ENCODE data around the gene VSTM5.
"Not testable (repeated sequence)": the region's sequence is repeated elsewhere in the genome, so short reads cannot be mapped to it uniquely, and the experiment has no call there.

The VSTM5 gene, protein sequence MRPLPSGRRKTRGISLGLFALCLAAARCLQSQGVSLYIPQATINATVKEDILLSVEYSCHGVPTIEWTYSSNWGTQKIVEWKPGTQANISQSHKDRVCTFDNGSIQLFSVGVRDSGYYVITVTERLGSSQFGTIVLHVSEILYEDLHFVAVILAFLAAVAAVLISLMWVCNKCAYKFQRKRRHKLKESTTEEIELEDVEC

DNA sequence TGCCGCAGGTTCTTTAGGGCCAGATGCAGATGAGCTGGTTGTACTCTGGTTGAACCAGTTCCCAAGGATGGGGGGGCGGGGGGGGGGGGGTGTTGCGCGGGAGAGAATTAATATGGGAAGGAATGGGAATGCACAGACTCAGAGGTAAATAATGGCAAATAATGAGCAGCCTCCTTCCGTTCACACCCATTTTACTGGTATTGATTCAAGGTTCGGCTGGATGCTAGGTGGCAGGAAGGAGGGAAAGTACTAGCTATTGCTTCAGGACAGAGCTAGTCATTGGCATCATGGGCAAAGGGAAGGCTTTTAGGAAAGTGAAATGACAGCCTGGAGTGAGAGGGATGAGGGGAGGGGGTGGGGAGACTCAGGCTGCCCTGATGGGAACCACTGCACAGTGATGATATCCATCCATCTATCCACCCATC is at the start of gene VSTM5:
Gene VSTM5 (minus strand): TSS at position 25 of the 425 bp plus-strand sequence. CDS start 116 bp downstream, outside the sequence.
- DNase-seq (ENCODE audit: low read depth in 2 of 3, low spot score in 2 of 3): no peak

DNA sequence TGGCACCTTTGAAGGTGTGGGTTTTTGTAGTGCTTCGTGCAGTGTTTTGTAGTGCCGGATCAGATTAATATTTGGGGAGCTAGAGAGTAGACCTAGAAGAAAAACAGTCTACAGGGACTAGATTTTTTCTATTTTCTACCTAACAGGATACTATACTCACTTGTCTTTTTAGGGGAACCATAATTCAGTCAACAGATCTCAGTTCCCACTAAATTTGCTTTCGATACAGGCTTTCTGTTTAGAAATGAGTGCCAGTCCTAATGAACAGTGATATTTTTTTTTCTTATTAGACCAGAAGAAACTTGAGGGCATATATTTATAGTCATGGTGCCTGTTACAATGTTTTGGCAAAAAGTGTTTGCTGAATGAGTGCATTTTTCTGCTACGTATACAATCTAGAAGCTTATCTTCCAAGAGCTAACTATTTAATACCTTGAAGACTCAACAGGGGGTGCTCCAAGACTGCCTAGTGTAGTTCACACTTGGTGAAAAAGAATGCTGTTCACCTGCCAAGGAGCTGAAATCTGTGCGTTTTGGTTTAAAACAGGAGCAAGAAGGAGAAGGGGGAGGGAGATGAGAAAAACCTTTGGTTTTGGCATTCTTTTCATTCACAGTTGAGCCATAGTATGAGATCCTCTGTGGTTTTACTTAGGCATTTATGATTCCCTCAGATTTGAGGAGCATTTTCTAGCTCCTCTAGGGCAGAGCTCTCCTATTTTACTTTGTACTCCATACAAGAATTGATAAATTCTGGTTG is 44.9 kb upstream of the VSTM5 start:
- no peak for DNase-seq (ENCODE audit: low read depth in 2 of 3, low spot score in 2 of 3)

DNA sequence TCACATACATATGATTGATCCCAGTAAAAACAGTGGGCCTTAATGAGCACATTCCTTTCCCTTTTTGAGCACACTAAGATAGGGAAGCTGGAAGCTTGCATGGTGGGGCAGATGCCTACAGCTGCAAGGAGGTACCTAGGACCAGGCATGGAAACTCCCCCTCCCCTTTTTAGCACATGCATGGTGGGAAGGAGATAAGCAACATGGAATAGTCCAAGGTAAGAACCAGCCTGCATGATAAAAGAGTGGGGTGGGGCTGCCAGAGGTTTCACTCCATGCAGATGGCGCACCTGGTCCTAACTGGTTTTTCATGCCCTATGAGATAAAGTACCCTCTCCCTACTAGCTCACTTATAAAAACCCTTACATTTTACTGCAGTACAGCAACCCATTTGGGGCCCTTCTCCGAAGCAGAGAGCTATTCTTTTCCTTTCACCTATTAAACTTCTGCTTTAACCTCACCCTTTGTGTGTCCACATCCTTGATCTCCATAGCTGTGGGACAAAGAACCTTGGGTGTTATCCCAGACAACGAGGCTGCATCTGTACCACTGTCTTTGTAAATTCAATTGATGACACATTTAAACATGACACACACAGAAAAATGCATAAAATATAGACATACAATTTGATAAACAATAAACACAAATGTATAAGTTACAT is 40.1 kb upstream of the VSTM5 start:
- no peak for DNase-seq (ENCODE audit: low read depth in 2 of 3, low spot score in 2 of 3)

DNA sequence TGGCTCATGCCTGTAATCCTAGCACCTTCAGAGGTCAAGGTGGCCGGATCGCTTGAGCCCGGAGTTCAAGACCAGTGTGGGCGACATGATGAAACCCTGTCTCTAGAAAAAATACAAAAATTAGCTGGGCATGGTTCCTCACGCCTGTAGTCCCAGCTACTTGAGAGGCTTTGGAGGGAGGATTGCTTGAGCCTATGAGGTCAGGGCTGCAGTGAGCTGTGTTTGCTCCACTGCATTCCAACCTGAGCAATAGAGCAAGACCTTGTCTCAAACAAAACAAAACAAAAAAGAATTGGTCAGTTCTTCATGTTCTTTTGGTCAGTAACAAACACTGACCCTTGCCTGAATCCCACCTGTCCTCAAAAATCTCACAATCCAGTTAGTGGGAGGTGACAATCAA is 36.7 kb upstream of the VSTM5 start:
- DNase-seq (ENCODE audit: low read depth in 2 of 3, low spot score in 2 of 3): no peak

DNA sequence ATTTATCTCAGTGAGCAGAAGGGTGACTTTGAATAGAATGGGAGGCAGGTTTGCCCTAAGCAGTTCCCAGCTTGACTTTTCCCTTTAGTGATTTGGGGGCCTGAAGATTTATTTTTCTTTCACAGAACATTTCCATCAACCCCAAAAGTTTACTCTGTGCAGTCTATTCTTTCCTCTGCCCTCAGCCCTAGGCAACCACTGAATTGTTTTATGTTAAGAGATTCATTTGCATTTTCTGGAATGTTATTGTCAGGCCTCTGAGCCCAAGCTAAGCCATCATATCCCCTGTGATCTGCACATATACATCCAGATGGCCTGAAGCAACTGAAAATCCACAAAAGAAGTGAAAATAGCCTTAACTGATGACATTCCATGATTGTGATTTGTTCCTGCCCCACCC is 28.7 kb upstream of the VSTM5 start:
- DNase-seq (ENCODE audit: low read depth in 2 of 3, low spot score in 2 of 3): not testable (repeated sequence)

DNA sequence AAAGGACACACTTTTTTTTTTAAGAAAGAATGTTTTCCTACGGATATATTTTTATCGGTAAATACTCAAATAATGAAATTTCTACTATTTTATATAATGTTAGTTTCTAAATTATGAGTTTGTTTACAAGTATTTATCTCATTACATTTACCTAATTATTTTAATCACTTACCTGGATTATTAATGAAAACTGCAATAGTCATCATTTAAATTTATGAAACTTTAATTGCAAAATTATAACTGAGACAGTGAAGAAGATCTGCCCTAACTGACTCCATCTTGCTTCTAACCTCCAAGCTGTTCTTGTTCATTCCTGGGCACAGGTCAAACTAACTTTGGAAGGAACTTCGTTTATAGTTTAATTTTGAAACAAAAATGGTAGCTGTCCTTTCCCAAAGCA is 25.2 kb upstream of the VSTM5 start:
- DNase-seq (ENCODE audit: low read depth in 2 of 3, low spot score in 2 of 3): no peak

DNA sequence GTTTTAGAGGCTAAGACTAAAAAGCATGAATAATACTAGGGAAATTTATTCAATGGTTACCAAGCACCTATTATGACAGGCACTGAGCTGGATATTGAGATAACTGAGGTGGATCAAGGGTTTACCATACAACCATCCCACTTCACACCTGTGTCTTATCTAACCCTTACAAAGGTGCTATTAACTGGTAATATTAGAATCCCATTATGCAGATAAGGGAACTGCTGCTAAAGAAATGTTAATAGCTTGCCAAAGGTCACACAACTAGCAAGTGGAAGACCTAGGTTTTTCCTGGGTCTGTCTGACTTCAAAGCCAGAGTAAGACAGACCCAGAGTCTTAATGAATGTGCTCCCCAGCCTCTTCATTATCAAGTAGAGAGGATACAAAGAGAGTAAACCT is 21.1 kb upstream of the VSTM5 start:
- DNase-seq (ENCODE audit: low read depth in 2 of 3, low spot score in 2 of 3): no peak

DNA sequence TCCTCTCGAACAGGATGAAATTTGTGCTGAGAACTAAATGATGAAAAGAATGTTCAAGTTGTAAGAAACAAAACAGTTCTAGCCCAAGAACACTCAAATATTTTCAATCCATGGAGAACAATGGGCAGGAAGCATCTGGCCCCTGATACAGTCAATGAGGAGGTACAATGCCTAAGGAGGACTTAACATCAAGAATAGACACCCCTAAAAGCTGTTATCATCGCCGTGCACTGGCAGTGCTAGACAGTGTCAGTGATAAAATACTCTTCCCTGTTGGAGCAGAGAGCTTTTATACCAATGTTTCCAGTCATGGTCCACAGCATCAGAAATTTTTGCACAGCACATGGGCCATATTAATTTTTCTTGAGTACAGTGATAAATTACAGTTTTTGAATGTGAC is 20.2 kb upstream of the VSTM5 start:
- DNase-seq (ENCODE audit: low read depth in 2 of 3, low spot score in 2 of 3): no peak

DNA sequence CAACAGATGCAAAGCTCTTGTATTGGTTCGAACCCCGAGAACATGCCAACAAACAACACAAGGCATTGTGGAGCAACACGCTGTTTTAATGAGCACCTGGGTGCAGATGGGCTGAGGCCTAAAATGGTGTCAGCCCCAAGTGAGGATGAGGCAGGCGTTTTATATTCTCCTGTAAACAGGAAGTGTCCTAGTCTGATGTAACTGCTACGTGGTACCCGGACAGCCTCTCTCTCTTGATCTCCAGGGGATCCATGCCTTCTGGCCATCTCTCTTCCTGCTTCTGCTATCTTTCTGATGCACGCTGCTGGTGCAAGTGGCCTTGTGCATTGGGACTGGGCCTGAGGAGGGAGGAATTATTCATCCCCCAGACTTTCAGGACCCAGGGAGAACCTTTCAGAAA is 19.4 kb upstream of the VSTM5 start:
- no peak for DNase-seq (ENCODE audit: low read depth in 2 of 3, low spot score in 2 of 3)

DNA sequence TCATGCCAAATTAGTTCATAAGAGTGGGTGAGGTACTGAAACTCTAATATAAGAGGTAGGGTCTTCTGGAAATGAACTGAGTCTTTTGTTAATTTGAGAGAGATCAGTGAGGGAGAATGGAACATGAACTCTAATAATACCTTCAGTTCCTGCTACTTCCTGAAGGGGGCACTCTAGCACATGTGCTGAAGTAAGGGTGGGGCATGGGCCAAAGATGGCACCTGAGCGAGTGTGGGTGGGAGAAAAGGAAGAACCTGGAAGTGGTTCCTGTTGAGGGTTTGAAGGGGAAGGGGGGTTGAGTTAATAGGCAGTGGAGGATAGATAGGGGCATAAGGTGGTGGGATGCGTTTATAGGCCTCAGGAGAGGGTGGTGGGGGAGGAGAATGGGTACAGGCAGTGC is 18.0 kb upstream of the VSTM5 start:
- not testable (repeated sequence) for DNase-seq (ENCODE audit: low read depth in 2 of 3, low spot score in 2 of 3)

DNA sequence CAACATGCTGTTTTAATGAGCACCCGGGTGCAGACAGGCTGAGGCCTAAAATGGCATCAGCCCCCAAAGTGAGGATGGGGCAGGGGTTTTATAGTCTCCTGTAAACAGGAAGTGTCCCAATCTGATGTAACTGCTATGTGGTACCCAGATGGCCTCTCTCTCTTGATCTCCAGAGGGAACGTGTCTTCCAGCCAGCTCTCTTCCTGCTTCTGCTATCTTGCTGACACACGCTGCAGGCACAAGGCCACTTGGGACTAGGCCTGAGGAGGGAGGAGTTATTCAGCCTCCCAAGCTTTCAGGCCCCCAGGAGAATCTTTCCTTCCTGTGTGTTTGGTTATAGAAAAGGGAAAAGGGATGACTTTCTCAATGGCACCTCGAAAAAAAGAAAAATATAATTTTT is 11.4 kb upstream of the VSTM5 start:
- DNase-seq (ENCODE audit: low read depth in 2 of 3, low spot score in 2 of 3): no peak

DNA sequence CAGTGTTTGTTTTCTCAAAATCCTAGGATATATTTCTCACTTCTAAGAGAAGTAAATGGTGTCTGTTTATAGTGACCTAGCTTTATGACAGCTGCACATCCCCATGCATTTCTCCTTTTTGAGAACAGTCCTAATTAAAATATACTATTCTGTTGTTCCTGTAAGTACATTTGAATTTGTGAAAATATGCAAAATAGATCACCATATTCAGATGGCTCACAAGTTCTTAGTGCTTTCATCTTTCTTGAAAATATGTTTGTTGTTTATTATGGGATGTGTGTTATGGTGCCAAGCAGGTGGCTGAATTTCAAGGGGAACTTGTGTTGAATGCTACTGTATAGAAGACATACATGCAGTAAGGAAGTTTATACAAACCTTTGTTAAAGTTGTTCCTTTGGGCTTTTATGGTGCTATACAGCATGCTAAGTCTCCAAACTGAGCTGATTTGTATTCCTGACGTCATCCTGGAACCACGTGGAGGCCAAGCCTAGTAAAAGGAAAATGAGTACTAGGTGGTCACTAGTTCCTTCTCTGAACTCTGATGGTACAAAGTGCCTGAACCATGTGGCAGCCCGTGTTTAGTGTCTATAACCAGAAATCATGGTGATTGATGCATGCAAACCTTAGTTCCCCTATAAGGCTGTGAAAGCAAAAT is 7.8 kb upstream of the VSTM5 start:
- no peak for DNase-seq (ENCODE audit: low read depth in 2 of 3, low spot score in 2 of 3)

DNA sequence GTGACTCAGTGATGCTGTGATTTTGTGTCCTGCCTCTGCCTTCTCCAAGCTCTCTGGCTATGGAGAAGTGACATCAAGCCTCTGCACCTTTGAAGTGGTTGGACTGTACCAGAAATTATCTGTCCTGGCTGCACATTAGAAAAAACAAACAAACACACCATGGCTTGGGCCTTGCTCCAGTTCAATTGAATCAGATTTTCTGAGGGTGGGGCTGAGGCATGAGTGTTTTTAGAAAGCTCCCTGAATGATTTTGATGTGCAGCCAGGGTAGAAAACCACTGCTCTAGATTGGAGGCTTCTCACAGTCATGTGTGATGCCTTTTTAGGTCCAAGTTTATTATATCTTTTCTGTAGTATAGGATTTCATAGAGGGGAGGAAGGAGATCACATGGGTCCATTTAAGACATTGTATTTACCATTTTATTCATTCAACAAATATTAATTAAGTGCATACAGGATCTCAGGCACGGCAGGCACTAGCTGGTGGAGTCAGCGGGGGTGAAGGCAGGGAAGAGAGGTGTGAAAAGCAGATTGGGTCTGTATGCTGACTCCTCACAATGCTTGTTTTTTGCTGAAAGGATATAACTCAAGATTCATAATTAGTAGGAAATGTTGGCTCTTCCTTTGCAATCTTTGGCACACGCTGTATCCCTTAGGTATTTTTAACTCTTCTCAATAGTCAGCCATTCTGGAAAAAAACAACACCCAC is 7.1 kb upstream of the VSTM5 start:
- DNase-seq (ENCODE audit: low read depth in 2 of 3, low spot score in 2 of 3): no peak

DNA sequence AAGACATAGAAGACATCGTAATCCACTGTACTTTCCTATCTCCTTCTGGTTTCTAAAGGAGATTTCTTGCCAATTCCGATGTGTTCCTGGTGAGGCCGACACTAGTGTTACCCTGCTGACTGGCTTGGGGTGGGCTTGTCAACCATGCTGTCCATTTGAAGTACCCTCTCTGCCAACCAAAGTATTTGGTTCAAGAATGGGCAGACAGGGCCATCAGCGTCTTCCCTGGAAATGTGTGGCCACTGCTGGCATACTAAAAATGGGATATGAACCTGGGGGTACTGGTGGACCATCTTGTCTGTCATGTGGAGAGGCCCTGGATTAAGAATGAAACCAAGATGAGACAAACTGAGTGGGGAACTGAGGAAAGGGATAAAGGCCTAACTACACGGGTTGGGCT is 1.8 kb upstream of the VSTM5 start:
- no peak for DNase-seq (ENCODE audit: low read depth in 2 of 3, low spot score in 2 of 3)

DNA sequence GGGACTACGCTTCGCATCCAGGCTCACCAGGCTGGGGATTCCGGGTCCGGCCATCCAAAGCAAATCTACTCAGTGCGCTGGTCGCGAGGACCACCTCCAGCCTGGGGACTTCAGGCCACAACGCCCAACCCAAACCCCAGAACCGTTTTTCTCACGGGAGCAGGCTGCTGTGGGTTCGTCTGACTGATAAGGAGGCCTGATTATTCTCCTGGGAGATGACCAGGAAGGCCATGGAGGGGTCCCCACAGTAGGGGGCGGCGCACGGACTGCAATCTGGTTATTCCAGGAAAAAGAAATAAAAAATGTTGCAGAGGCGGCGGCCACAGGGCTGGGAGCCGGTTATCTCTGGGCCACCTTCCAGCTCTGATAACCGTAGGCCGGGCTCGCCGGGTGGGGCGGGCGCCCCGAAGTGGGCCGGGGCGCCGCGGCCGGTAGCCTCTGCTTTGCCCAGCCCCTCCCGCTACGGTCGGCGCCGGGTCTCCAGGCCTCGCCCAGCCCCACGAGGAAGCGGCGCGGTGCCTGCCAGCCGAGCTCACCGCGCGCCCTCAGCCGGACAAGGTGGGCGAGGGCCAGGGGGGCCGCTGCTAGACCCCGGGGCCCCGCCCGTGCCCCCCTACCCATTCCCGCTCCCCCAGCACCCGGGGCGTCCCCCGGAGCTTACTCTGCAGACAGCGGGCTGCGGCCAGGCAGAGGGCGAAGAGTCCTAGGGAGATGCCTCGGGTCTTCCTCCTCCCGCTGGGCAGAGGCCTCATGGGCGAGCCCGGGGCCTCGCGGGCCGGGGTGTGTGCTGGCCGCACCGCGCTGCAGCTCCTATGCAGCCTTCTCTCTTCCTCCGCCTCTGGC is 446 bp downstream of the VSTM5 start:
- no peak for DNase-seq (ENCODE audit: low read depth in 2 of 3, low spot score in 2 of 3)

DNA sequence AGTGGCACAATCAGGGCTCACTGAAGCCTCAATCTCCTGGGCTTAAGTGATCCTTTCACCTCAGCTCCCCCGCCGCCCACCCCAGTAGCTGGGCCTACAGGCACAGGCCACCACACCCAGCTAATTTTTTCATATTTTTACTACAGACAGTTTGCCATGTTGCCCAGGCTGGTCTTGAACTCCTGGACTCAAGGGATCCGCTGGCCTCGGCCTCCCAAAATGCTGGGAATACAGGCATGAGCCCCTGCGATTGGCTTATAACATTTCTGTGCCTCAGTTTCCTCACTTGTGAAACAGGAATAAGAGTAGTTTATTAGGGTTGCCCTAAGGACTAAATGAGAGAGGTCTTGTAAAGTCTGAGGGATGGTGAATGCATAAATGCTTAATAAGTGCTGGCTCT is 1.2 kb downstream of the VSTM5 start:
- DNase-seq (ENCODE audit: low read depth in 2 of 3, low spot score in 2 of 3): no peak

DNA sequence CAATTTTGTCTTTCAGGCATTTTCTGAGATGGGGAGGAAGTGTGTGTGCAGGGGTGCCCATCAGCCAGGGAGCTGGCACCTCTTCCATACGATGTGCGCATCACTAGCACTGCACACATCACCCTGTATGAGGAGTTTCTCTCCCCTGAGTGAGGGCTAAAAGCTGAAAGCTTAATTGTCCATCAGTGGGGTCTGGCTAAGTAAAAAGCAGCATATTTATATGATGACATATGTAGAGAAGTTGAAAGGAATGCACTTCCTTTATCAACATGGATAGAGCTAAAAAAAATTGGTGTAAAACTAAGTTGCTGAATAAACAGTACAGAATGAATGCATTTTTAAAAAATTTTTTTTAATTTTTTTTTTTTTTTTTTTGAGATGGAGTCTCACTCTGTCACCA is 4.0 kb downstream of the VSTM5 start:
- no peak for DNase-seq (ENCODE audit: low read depth in 2 of 3, low spot score in 2 of 3)

DNA sequence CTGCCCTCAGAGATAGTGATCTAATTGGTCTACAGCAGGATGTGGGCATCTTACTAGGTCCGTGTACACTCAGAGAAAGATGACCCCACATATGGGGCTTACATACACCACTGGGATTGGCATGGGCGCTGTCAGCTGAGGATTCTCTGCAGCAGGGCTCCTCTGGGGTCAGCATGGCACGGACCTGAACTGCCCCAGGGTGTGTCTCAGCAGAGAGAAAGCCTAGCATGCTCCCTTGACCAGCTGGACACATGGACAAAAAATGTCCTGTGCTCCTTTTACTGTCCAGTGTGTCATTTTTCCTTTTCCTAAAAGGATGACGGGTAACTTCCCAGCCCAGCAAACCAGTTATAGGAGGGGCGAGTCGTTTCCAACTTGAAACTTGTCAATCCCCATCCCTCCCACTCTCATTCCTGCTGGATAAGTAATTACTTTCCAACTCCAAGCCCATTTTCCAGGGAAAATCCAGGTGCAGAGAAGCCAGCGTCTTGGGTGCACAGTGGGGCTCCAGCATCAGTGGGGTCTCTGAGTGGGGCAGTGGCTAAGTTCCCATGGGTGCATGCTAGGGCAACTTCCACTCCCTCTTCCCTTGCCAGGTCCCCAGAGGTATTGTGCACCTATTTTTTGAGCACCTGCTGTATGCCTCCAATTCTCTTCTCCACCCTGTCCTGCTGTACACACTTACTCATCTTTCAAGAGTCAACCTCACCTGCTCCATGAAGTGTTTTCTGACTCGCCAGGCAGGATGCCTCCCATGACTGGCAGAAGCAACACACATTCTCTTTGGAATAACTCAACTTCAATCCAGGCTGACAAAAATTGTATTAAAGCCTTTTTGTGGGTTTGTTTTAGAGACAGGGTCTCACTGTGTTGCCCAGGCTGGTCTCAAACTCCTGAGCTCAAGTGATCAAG is 5.0 kb downstream of the VSTM5 start:
- DNase-seq (ENCODE audit: low read depth in 2 of 3, low spot score in 2 of 3): no peak

DNA sequence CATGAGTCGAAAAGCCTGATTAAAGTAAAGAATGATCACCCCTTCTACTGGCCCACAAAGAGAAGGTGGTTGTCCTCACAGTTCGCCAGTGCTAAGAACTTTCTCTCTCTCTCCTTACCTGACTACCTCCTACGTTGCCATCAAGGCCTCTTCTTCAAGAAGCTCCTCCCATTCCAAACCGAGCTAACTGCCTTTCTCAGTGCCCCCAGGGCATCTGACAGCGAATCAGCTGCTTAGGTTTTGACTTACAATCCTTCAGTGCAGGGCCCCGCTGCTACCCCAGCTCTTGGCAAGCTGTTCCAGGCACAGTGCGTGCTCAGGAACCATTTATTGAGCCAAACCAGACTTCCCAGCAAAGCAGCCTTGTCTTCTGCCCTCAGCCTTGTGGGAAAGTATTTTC is 5.8 kb downstream of the VSTM5 start:
- no peak for DNase-seq (ENCODE audit: low read depth in 2 of 3, low spot score in 2 of 3)
